NCI-H128 (cell line): Measurements from ENCODE around the gene NOL4L.
"Not testable (repeated sequence)": the region's sequence is repeated elsewhere in the genome, so short reads cannot be mapped to it uniquely, and the experiment has no call there.

Source experiments
- DNase-seq: peaks from one replicate; lab custom pipeline; 2025; ENCODE audit not compliant: unreplicated experiment; lab: John Stamatoyannopoulos, UW

The NOL4L gene

GRCh38 chr20:32434434-32434833 lies 150.7 kb downstream of the NOL4L start:
- no peak for DNase-seq

DNA sequence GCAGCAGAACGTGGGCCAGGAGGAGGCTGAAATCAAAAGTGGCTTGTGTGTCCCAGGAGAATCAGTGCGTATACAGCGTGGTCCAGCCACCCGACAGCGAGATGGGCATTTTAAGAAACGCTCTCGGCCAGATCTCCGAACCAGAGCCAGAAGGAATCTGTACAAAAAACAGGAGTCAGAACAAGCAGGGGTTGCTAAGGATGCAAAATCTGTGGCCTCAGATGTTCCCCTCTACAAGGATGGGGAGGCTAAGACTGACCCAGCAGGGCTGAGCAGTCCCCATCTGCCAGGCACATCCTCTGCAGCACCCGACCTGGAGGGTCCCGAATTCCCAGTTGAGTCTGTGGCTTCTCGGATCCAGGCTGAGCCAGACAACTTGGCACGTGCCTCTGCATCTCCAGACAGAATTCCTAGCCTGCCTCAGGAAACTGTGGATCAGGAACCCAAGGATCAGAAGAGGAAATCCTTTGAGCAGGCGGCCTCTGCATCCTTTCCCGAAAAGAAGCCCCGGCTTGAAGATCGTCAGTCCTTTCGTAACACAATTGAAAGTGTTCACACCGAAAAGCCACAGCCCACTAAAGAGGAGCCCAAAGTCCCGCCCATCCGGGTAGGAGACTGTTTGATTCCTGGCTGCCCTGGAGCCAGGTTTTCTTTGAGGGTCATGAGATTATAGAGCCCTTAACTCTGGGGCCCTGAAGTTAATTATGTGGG lies 151.7 kb downstream of the NOL4L start:
- no peak for DNase-seq

DNA sequence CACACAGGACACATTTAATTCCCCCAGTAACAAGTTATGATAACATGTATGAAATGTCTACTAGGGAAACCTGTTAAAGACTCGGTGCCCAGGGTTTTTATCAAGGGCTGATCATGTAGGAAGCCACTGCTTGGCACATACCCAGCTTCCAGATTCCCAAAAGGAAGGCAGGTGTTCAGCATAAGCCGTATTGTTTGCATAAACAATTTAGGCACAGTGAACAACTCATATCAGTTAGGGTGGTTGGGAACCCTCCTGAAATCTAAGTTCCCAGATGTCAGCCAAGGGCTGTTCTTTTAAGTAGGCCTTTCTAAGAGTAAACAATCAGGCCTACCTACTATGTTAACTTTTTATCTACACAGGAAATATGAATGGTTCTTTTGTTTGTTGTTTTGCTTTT lies 152.9 kb downstream of the NOL4L start:
- no peak for DNase-seq

DNA sequence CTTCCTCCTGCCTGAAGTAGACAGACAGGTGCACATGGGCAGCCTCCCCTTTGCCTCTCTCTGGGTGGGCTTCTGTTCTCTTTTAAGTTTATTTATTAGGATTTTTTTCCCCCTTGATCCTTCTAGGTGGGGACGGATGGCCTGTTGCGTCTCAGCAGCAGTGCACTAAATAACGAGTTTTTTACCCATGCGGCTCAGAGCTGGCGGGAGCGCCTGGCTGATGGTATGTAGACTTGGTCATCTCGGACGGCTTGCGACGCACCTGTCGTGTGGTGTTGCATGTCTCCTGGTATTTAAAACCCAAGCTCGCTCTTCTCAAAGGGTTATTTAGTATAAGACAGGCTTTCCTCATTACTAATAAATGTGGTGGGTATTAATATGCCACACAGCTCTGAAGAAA lies 153.7 kb downstream of the NOL4L start:
- DNase-seq, result no peak

DNA sequence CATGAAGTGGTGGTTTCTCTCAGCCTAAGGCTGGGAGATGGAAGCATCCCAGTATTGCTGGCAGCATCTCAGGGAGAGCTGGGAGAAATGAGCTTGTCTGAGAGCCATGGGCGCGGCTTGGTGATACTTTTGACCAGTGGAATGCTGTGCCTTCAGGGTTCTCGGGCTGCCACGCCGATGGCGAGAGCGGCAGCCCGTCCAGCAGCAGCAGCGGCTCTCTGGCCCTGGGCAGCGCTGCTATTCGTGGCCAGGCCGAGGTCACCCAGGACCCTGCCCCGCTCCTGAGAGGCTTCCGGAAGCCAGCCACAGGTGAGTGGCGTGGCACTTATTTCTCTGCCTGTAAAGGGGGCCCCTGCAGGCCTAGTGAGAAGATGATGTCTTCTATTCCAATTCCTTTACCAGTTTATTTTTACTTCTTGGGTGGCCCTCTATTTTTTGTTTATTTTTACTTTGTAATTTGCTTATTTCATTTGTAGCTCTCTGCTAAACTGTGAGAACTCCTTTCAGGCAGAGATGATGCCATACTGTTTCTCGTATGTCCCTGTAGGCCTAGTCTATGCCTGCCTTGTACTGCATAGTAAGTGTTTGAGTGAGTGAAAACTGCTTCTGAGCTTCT lies 155.3 kb downstream of the NOL4L start:
- DNase-seq, result no peak

DNA sequence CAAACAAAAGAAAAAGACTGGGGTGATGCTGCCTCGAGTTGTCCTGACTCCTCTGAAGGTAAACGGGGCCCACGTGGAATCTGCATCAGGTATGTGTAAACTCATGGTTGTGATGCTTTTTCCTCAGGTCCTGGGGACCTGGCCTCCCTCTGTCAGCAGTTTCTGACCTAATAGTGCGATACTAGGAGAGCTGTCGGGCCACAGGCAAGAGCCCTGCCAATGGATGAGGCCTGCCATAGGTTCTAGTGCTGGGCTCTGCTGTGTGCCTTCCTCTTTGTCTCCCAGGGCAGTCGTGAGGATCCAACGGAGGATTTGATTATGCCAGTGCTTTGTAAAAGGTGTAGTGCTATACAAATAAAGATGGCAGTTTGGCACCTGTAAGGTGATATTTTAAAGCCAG lies 155.8 kb downstream of the NOL4L start:
- no peak for DNase-seq

DNA sequence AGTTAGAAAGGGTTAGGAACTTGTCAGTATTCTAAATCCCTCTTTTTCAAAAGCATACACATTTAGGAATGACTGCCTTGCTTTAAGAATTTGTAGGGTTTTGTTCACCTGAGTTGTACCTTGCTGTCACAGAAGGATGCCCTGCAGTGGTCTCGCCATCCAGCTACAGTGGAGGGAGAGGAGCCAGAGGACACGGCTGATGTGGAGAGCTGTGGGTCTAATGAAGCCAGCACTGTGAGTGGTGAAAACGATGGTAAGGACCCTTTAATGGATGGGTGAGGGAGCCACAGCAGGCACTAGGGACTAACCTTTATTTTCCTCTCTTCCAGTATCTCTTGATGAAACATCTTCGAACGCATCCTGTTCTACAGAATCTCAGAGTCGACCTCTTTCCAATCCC lies 157.1 kb downstream of the NOL4L start:
- DNase-seq, result no peak

DNA sequence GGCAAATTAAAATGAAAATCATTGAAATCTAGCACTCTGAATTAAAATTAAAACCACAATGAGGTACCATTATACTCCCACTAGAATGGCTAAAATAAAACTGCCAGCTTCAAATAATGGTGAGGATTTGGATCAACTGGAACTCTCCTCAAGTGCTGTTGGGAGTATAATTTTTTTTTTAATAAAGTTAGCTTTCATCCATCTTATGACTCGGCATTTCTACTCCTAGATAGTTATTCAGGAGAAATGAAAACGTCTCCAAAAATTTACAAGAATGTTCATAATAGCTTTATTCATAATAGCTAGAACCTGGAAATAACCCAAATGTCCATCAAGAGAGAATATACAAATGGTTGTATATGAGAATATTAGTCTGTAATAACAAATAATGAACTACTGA lies 163.8 kb downstream of the NOL4L start:
- DNase-seq, result no peak

DNA sequence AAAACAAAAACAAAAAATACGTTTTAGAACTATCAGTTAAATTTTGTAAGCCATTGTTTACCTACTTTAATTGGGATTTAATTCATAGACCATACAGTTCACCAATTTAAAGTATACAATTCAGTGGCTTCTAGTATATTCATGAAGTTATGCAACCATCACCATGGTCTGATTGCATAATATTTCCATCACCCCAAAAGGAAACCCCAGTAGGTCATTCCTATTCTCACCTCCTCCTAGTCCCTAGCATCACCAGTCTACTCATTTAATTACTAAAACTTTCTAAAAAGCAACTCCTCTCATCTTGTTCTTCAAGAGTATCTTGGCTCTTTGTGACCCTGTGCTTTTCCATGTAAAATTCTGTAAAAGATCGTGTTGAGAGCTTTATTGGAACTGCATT lies 166.8 kb downstream of the NOL4L start:
- no peak for DNase-seq

GRCh38 chr20:32416206-32416605 lies 168.9 kb downstream of the NOL4L start:
- no peak for DNase-seq

- no peak for DNase-seq
Observed at GRCh38 chr20:32415494-32415893, 169.6 kb downstream of the NOL4L start.

DNA sequence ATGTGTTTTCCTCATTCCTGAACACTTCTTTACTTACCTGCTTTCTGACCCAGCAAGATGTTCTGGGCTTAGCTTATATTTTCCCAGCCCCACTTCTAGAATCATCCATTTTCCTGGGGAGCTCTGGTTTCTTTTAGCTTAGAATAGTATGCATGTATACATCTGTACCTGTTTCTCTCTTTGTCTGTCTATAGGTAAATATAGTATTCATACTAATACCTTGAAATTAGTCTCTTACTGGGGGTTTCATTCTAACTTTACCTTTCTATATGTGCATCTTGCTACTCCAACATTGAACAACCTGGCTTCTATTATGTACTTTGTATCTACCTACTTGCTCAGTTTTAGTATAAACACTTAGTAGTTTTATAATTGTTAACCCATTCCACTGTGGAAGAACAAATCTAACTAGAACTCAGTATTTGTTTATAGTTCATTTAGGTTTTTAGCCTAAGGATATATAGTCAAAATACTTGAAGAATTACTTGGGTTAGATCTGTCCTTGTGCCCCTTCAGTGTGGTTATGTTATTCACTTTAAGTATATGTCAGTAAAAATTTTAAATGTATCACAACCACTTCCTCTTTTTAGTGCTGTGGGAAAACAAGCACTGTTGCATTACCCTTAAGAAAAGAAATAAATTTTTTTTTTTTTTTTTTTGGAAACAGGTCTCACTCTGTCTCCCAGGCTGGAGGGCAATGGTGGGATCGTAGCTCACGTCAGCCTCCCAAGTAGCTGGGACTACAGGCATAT lies 173.0 kb downstream of the NOL4L start:
- DNase-seq, result no peak

- not testable (repeated sequence) for DNase-seq
Observed at GRCh38 chr20:32407131-32407750, 177.9 kb downstream of the NOL4L start.

DNA sequence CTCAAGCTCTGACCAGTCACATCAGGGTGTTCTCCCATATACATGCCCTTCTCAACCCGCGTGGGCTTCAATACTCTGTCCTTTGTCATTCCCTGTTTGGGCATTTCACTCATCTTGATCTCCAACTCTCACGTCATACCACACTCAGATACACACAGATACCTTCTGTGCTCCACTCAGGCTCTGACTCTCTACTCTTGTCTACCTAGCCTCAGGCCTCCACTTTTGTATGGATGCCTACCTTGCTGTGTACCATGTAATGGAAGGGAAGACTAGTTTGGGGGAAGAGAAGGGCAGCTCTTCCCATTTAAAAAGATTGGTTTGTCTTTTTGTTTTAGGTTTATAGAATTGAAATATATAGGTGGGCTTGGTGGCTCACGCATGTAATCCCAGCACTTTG lies 178.4 kb downstream of the NOL4L start:
- no peak for DNase-seq

DNA sequence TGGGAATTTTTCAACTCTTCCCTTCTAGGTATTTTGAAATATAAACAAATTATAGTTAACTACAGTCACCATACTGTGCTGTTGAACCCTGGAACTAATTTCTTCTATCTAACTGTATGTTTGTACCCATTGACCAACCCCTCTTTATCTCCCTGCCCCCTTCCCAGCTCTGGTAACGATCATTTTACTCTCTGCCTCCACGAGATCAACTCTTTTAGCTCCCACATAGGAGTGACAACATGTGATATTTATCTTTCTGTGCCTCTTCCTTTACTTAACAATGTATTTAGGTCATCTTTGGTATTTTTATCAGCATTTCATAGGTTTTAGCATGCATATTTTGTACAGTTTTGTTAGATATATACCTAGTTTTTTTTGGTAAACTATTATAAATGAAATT lies 181.1 kb downstream of the NOL4L start:
- no peak for DNase-seq

- DNase-seq, result no peak
Observed at GRCh38 chr20:32400476-32400875, 184.7 kb downstream of the NOL4L start.

- DNase-seq, result no peak
Observed at GRCh38 chr20:32397567-32398084, 187.5 kb downstream of the NOL4L start.

DNA sequence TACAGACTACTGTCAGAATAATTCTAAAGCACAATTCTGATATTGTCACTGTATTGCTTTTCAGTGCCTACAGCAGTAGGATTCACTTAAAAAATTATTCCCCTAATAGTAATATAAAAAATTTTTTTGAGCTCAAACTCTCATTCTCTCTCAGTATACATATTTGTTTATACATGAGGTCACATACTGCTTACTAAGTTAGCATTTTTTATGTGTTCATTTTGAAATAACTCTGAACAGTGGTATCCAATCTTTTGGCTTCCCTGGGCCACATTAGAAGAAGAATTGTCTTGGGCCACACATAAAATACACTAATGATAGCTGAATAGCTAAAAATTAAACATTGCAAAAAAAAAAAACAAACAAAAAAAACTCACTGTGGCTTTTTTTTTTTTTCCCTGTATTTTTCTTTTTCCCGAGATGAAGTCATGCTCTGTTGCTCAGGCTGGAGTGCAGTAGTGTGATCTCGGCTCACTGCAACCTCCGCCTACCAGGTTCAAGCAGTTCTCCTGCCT lies 188.4 kb downstream of the NOL4L start:
- DNase-seq, result no peak

DNA sequence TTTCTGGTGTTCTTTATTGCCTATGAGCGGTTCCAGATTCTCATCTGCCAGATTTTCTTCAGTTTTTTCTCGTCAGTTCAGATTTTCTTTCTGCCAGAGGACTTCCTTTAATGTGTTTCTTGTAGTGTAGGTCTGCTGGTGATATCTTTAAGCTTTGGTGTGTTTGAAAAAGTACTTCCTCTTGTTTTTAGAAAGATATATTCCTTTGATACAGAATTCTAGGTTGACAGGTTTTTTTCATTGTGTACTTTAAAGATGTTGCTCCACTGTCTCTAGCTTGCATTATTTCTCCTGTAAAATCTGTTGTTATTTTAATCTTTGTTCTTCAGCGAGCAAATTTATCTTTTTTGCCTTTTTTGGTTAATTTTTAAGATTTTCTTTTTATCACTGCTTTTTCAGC lies 190.1 kb downstream of the NOL4L start:
- no peak for DNase-seq
